Body of pancreas (tissue), 4 donors: ENCODE measurements around the gene OTP. TPM values are rescaled to one million over a fixed set of nuclear protein-coding genes. Genes with fewer than 3 reads are reported as not detected.

Experiments used
- ATAC-seq: fragments of 150-250 bp; one replicate; pipeline ENCODE4 v1.9.1; 2016
- DNase-seq, 4 donors: peaks; one replicate each; pipeline ENCODE4 v3.0.0-alpha.2; 2019
- H3K27ac ChIP-seq, 4 donors: fragments of 200-600 bp; sonication (generic); 1 replicate in 3 of 4; 2 replicates in 1 of 4; pipeline versions ENCODE4 v1.5.1 to v1.6.1; 2016 to 2019; ENCODE audit warnings: mild to moderate bottlenecking in 1 of 4, mixed read lengths in 1 of 4, moderate library complexity in 1 of 4
- H3K27me3 ChIP-seq, 2 donors: fragments of 200-600 bp; sonication (generic); one replicate each; pipeline ENCODE4 v1.6.0; 2016; ENCODE audit warnings: mild to moderate bottlenecking in 1 of 2
- H3K36me3 ChIP-seq, 2 donors: fragments of 200-600 bp; sonication (generic); replicated peaks in 1 of 2; 2 replicates each; pipeline ENCODE4 v1.5.1; 2016; ENCODE audit warnings: low read depth in 2 of 2; ENCODE audit not compliant: insufficient read depth in 1 of 2
- H3K4me1 ChIP-seq: fragments of 200-600 bp; sonication (generic); one replicate; pipeline ENCODE4 v1.6.0; 2016
- H3K4me3 ChIP-seq, 2 donors: fragments of 200-600 bp; sonication (generic); 1 replicate in 1 of 2; 2 replicates in 1 of 2; pipeline ENCODE4 v1.5.1; 2016 to 2019
- H3K9me3 ChIP-seq, 3 donors: fragments of 200-600 bp; sonication (generic); 1 replicate in 2 of 3; 2 replicates in 1 of 3; pipeline ENCODE4 v1.5.1; 2016
- POLR2A ChIP-seq, 3 donors: fragments of 450-650 bp; IDR thresholded peaks; one replicate each; pipeline ENCODE4 v1.6.1; 2016; ENCODE audit warnings: antibody characterized with exemption in 3 of 3, mild to moderate bottlenecking in 2 of 3
- WGBS, 2 donors: methylation state at CpG; one replicate each; pipeline ENCODE4 v1.1.5; 2017; 5-methylcytosine and 5-hydroxymethylcytosine counted together
- intact Hi-C: fragments of 100-400 bp; cut with DNase I; formaldehyde crosslinking; loops from one replicate; pipeline ENCODE4 v1.15.1; 2023
- total RNA-seq, 2 donors: library from RNA; depleted of rRNA; stranded (reverse); fragments of >200 nt; gene quantifications; one replicate each; pipeline ENCODE4 v1.1.0, GENCODE V29; 2016
- TF ChIP-seq, protein P1 (sequence below), 7 experiments: fragments of 450-650 bp in 4 of 7; fragments of 200-600 bp in 3 of 7; sonication (generic) in 3 of 7; IDR thresholded peaks; one replicate each; pipeline ENCODE4 v1.5.1; 2016 to 2019; ENCODE audit warnings: antibody characterized with exemption in 7 of 7

Gene OTP
- total RNA-seq: not detected

DNA sequence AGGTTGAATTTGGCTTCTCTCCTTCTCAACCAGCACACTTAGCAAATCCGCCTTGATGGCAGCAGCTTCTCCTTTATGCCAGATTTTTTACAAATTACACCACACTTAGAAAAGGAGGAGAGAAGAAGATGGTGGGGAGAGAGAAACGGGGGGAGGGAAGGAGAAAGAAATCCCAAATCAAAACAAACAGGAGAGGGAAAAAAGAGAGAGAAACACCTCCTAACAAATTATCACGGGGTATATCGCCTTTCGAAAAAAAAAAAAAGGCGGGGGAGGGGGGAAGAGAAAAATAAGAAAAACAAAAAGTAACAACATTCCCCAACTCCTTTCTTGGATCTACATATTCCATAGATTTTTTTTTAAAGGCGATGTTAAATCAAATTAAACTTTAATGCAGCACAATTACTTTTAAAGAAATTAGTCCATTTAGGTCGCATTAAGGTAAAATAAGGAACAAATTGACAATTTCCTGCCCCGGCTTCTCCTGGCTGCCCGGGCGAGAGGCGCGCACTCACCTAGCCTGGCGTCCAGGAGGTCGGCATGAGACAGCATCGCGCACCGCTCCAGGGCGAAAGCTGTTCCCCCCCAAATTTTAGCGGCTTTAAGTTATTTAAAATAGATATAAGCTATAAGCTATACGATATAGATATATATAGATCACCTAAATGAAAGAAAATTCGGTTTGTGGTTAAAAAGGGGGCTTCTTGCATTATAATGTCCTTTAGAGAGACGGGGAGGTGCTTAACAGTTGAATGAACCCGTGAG lies at the start of gene OTP:
Gene OTP (minus strand): TSS at position 716 of the 765 bp plus-strand sequence. CDS start 164 bp downstream, at position 552.
- no peak for TF ChIP-seq POLR2A (IDR thresholded peaks at IDR 0.05)
- TF ChIP-seq, protein P1, sequence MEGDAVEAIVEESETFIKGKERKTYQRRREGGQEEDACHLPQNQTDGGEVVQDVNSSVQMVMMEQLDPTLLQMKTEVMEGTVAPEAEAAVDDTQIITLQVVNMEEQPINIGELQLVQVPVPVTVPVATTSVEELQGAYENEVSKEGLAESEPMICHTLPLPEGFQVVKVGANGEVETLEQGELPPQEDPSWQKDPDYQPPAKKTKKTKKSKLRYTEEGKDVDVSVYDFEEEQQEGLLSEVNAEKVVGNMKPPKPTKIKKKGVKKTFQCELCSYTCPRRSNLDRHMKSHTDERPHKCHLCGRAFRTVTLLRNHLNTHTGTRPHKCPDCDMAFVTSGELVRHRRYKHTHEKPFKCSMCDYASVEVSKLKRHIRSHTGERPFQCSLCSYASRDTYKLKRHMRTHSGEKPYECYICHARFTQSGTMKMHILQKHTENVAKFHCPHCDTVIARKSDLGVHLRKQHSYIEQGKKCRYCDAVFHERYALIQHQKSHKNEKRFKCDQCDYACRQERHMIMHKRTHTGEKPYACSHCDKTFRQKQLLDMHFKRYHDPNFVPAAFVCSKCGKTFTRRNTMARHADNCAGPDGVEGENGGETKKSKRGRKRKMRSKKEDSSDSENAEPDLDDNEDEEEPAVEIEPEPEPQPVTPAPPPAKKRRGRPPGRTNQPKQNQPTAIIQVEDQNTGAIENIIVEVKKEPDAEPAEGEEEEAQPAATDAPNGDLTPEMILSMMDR (IDR thresholded peaks at IDR 0.05): no peak
- 11 to 17% methylated on average over 24 of the region's 24 CpGs for WGBS, 2 donors
- Histone ChIP-seq H3K27me3 (peaks cover 16 to 87% of the 10 kb centered on the region in 2 donors), H3K36me3 (no peaks in the 10 kb centered on the region), H3K4me3 (no peak within 1 kb of the TSS), H3K27ac (no peak within 1 kb of the TSS), H3K9me3 (peaks cover 0 to 10% (median 0%) of the 10 kb centered on the region in 3 donors), H3K4me1 (peaks cover 14% of the 10 kb centered on the region)
- no peak for ATAC-seq
- DNase-seq: no peak
- intact Hi-C loops: no loop called here

DNA sequence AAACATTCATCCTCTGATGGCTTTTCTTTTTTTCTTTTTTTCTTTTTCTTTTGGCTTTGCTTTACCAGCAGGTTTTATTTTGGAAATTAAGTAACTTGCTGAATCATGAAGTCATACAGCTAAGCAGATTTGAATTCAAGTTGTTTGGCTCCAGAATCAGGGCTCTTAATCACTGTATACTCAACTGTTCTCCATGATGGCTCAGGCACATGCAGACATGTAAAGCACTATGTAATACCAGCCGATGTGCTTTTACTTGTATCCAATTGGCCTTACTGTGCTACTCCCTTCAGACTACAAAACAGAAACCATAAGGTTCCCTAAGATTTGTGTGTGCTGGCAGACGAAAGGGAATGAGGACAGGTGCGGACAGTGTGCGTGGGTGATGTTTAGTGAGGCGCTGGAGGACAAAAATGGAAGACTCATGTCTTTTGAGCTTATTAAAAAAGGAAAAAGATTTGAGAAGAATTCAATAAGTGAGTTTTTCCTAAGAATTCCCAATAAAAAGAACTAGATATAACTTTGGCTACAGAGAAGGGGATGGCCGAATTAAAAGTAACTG lies 44.7 kb upstream of the OTP start:
- DNase-seq (no peak), ATAC-seq (no peak)
- H3K9me3 ChIP-seq: no peaks in the 10 kb centered on the region
- no peak overlapping the region for H3K4me3 ChIP-seq
- WGBS, 2 donors: 81 to 86% methylated on average over 6 of the region's 6 CpGs
- no peaks in the 10 kb centered on the region for H3K4me1 ChIP-seq
- intact Hi-C loops: no loop called here
- no peaks in the 10 kb centered on the region for H3K27me3 ChIP-seq
- TF ChIP-seq POLR2A (IDR thresholded peaks at IDR 0.05): no peak
- TF ChIP-seq, protein P1 (IDR thresholded peaks at IDR 0.05): no peak
- H3K27ac ChIP-seq: no peak overlapping the region
- H3K36me3 ChIP-seq: no peaks in the 10 kb centered on the region

DNA sequence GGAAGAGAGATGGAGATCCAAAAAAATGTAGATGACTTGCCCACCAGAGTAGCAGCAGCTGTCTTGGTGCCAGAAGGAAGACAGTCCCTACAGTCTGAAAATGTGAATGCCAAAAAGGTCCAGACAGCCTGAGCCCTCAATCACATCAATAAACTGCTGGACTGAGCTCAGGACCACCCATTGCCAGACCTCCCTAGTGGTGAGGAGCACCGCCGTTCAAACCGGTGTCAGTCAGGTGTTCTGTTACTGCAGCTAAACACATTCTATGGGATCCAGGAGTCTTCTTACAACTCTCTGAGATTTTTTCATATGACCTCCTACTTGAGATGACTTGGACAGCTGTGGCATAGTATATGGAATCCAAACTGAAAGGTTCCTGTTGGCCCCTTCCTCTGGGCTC lies 32.0 kb upstream of the OTP start:
- H3K27me3 ChIP-seq: no peaks in the 10 kb centered on the region
- H3K4me3 ChIP-seq: no peak overlapping the region
- WGBS, 2 donors: 59 to 60% methylated on average over 3 of the region's 3 CpGs
- TF ChIP-seq POLR2A (IDR thresholded peaks at IDR 0.05): no peak
- TF ChIP-seq, protein P1 (IDR thresholded peaks at IDR 0.05): no peak
- H3K4me1 ChIP-seq: no peaks in the 10 kb centered on the region
- DNase-seq (no peak), ATAC-seq (no peak)
- no peaks in the 10 kb centered on the region for H3K9me3 ChIP-seq
- H3K36me3 ChIP-seq: no peaks in the 10 kb centered on the region
- no peak overlapping the region for H3K27ac ChIP-seq
- intact Hi-C loops: no loop called here

DNA sequence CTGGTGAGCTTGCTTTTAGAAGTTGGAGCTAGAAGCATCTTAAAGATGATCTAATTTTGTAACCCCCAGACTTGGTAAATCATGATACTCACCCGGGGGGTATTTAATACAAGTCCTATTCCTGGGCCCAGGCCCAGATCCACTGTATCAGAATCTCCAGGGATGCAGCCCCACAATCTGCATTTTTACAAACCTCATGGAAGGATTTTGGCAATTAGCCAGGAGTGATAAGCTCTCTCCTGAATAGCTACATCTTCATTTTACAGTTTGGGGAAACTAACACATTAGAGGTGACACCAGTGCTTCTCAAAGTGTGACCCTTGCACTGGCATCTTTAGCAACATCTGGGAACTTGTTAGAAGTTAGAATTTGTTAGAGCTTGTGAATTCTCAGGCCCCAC lies 31.2 kb upstream of the OTP start:
- no peak for DNase-seq
- intact Hi-C loops: no loop called here
- ATAC-seq: no peak
- WGBS, 2 donors: 61 to 67% methylated on average over 1 of the region's 1 CpG
- no peak overlapping the region for H3K4me3 ChIP-seq
- no peaks in the 10 kb centered on the region for H3K9me3 ChIP-seq
- no peaks in the 10 kb centered on the region for H3K4me1 ChIP-seq
- TF ChIP-seq, protein P1 (IDR thresholded peaks at IDR 0.05): no peak
- TF ChIP-seq POLR2A (IDR thresholded peaks at IDR 0.05): no peak
- H3K36me3 ChIP-seq: no peaks in the 10 kb centered on the region
- no peak overlapping the region for H3K27ac ChIP-seq
- H3K27me3 ChIP-seq: no peaks in the 10 kb centered on the region
